Umbilical cord (tissue), 2 donors: Measurements from ENCODE around the gene ACP5. TPM values are rescaled to one million over a fixed set of nuclear protein-coding genes. Genes with fewer than 3 reads are reported as not detected.

Experiments
- DNase-seq: peaks from one replicate; pipeline ENCODE4 v3.0.0-alpha.2; 2015; ENCODE audit warnings: low spot score
- total RNA-seq: library from RNA; depleted of rRNA; stranded (reverse); fragments of >200 nt; gene quantifications from one replicate; pipeline ENCODE4 v1.2.3, GENCODE V29; 2014; ENCODE audit warnings: low replicate concordance; ENCODE audit not compliant: insufficient read depth

Gene ACP5
- total RNA-seq, 1 donor from 2014 or later, result 2.6 TPM

GRCh38 chr19:11547929-11548700 lies 29.3 kb downstream of the ACP5 start:
- DNase-seq, result no peak

GRCh38 chr19:11541238-11541637 lies 36.2 kb downstream of the ACP5 start:
- DNase-seq, result no peak

GRCh38 chr19:11540645-11541044 lies 36.8 kb downstream of the ACP5 start:
- no peak for DNase-seq

- DNase-seq, result peak; percentile 71
Observed at GRCh38 chr19:11539495-11540365, 37.7 kb downstream of the ACP5 start.

- peak; percentile 92 for DNase-seq
Observed at GRCh38 chr19:11538232-11539036, 39.0 kb downstream of the ACP5 start, which contains the start of gene CNN1. CNN1 (plus strand) TSS chr19:11538851; CDS start chr19:11538928, 77 bp downstream.

GRCh38 chr19:11535792-11536595 lies 41.5 kb downstream of the ACP5 start:
- DNase-seq, result peak; percentile 86

GRCh38 chr19:11534948-11535347 lies 42.5 kb downstream of the ACP5 start:
- peak; percentile 34 for DNase-seq

- DNase-seq, result no peak
Observed at GRCh38 chr19:11534538-11534937, 42.9 kb downstream of the ACP5 start.

DNA sequence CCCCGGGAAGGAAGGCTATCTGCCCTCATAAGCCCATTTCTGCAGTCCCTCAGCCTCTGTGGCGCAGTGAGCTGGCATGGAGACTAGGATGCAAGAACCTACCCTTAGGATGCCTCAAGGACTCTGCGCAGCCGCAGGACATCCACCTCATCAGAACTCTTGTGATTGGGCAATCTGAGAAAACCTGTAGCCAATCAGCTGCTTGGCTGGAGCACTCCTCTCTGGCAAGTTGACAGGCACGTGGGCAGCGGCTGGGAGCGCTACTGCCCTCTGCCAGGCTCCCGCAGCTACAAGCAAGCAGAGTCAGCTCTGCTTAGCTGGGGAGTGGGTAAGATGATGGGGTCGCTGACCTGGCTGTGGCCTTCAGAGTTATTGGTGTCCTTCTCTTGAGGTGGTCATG lies 47.0 kb downstream of the ACP5 start:
- peak; percentile 90 for DNase-seq

- DNase-seq, result peak; percentile 99
Observed at GRCh38 chr19:11528551-11529341, 48.7 kb downstream of the ACP5 start, which contains the start of gene ECSIT. ECSIT (minus strand) TSS chr19:11529134; CDS start chr19:11519170, 9,964 bp downstream.

Other genes starting within 250 kb of the ACP5 start
- gene RAB3D, start 238.0 kb downstream of the ACP5 start, total RNA-seq, result 22.4 TPM
- gene TMEM205, start 231.4 kb downstream of the ACP5 start, total RNA-seq, result 49.8 TPM
- gene CCDC159, start 231.1 kb downstream of the ACP5 start, total RNA-seq, result 3.4 TPM
- gene PLPPR2, start 222.2 kb downstream of the ACP5 start, total RNA-seq, result 3.4 TPM
- 0.48 TPM for gene SWSAP1, start 203.0 kb downstream of the ACP5 start, total RNA-seq
- 7.9 TPM for gene EPOR, start 193.3 kb downstream of the ACP5 start, total RNA-seq
- gene RGL3, start 158.3 kb downstream of the ACP5 start, total RNA-seq, result 0.96 TPM
- 1.4 TPM for gene ODAD3, start 142.5 kb downstream of the ACP5 start, total RNA-seq
- gene PRKCSH, start 142.0 kb downstream of the ACP5 start, total RNA-seq, result 182 TPM
- gene ELAVL3, start 96.6 kb downstream of the ACP5 start, total RNA-seq, result 1.2 TPM
- gene ZNF653, start 71.8 kb downstream of the ACP5 start, total RNA-seq, result 14.7 TPM
- 43.8 TPM for gene ECSIT, start 48.5 kb downstream of the ACP5 start, total RNA-seq
- gene CNN1, start 38.8 kb downstream of the ACP5 start, total RNA-seq, result 1,035 TPM
- gene ELOF1, start 18.4 kb downstream of the ACP5 start, total RNA-seq, result 8.7 TPM
- 25.0 TPM for gene ZNF627, start 19.8 kb upstream of the ACP5 start, total RNA-seq
- 22.1 TPM for gene ZNF823, start 161.3 kb upstream of the ACP5 start, total RNA-seq
- gene ZNF441, start 189.4 kb upstream of the ACP5 start, total RNA-seq, result 16.9 TPM
- 3.1 TPM for gene ZNF491, start 220.9 kb upstream of the ACP5 start, total RNA-seq
- 32.7 TPM for gene ZNF440, start 236.6 kb upstream of the ACP5 start, total RNA-seq